GM12801 (cell line): Measurements from ENCODE around the gene FRAT2.

Experiments used
- CTCF ChIP-seq: IDR thresholded peaks from one replicate; pipeline ENCODE4 v1.5.1; 2011; ENCODE audit warnings: control low read depth; ENCODE audit not compliant: insufficient read length; ENCODE audit errors: extremely low read depth

The FRAT2 gene

GRCh38 chr10:97320480-97321031 lies 14.0 kb downstream of the FRAT2 start:
- no peak for TF ChIP-seq CTCF

DNA sequence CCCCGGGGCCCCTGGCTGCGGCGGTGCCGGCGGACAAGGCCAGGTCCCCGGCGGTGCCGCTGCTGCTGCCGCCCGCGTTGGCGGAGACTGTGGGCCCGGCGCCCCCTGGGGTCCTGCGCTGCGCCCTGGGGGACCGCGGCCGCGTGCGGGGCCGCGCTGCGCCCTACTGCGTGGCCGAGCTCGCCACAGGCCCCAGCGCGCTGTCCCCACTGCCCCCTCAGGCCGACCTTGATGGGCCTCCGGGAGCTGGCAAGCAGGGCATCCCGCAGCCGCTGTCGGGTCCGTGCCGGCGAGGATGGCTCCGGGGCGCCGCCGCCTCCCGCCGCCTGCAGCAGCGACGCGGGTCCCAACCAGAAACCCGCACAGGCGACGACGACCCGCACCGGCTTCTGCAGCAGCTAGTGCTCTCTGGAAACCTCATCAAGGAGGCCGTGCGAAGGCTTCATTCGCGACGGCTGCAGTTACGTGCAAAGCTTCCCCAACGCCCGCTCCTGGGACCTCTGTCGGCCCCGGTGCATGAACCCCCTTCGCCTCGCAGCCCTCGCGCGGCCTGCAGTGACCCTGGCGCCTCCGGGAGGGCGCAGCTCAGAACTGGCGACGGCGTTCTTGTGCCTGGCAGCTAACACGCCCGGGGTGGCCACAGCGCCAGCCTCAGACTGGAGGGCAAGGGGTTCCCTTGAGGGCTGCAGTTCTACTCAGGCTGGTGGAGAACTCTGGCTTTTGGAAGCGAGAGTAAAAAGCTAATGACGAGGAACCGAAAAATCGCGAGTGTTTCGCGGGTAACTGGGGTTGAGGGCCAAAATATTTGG lies 14.7 kb downstream of the FRAT2 start:
- TF ChIP-seq CTCF: no peak

GRCh38 chr10:97318772-97319651 lies 15.5 kb downstream of the FRAT2 start, which contains the start of gene FRAT1:
Gene FRAT1 (plus strand): TSS chr10:97319271. CDS start chr10:97319454, 183 bp downstream.
- TF ChIP-seq CTCF: no peak

- TF ChIP-seq CTCF: no peak
Observed at GRCh38 chr10:97314671-97315070, 19.9 kb downstream of the FRAT2 start.

DNA sequence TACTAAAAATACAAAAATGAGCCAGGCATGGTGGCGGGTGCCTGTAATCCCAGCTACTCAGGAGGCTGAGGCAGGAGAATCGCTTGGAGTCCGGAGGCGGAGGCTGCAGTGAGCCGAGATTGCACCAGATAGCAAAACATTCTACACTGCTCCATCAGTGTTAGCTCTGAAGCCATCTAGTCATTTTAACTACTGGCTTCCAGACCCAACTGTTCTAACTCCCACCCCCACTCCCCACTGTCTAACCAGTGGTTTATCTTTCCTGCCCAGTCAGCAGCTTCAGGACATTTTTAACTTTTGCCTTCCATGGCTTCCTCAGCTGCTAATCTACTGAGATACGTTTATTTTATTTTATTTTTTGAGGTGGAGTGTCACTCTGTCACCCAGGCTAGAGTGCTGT lies 21.6 kb downstream of the FRAT2 start:
- TF ChIP-seq CTCF: no peak

- no peak for TF ChIP-seq CTCF
Observed at GRCh38 chr10:97311111-97311626, 23.4 kb downstream of the FRAT2 start.
